Fibroblast of lung (primary cell): ENCODE results near the gene MAP4K4. TPM values are rescaled to one million over a fixed set of nuclear protein-coding genes. Genes with fewer than 3 reads are reported as not detected.

Experiments used
- DNase-seq, 2 donors: peaks; one replicate each; pipeline versions ENCODE4 v3.0.0 to v3.0.0-alpha.2; 2010; ENCODE audit warnings: low read depth in 2 of 2
- H2AFZ ChIP-seq: 2 replicates; pipeline ENCODE4 v1.5.1; 2012; ENCODE audit warnings: low read length, control low read depth, inconsistent platforms
- H3K27ac ChIP-seq: 2 replicates; pipeline ENCODE4 v1.5.1; 2011; ENCODE audit warnings: low read length, control low read depth; ENCODE audit not compliant: insufficient read depth
- H3K27me3 ChIP-seq: 2 replicates; pipeline ENCODE4 v1.5.1; 2011; ENCODE audit warnings: mild to moderate bottlenecking, low read length; ENCODE audit not compliant: control insufficient read depth, insufficient read depth
- H3K36me3 ChIP-seq: 2 replicates; pipeline ENCODE4 v1.5.1; 2011; ENCODE audit warnings: low read length; ENCODE audit not compliant: control insufficient read depth, insufficient read depth
- H3K4me1 ChIP-seq: 2 replicates; pipeline ENCODE4 v1.5.1; 2011; ENCODE audit warnings: low read length; ENCODE audit not compliant: control insufficient read depth, insufficient read depth; ENCODE audit errors: extremely low read depth
- H3K4me2 ChIP-seq: 2 replicates; pipeline ENCODE4 v1.5.1; 2011; ENCODE audit warnings: low read length, control low read depth; ENCODE audit not compliant: insufficient read depth; ENCODE audit errors: extremely low read depth
- H3K4me3 ChIP-seq, 4 experiments: fragments of 200-600 bp in 1 of 4; sonication (generic) in 1 of 4; replicated peaks in 1 of 4; 2 replicates each; pipeline ENCODE4 v1.5.1; 2011 to 2016; ENCODE audit warnings: low read length in 4 of 4, low read depth in 3 of 4, mild to moderate bottlenecking in 3 of 4, control low read depth in 2 of 4, inconsistent platforms in 1 of 4, mixed read lengths in 1 of 4; ENCODE audit not compliant: insufficient read depth in 1 of 4; ENCODE audit errors: control extremely low read depth in 1 of 4
- H3K79me2 ChIP-seq: 2 replicates; pipeline ENCODE4 v1.5.1; 2012; ENCODE audit warnings: mild to moderate bottlenecking, low read length, inconsistent platforms; ENCODE audit not compliant: control insufficient read depth, insufficient read depth
- H3K9ac ChIP-seq: 2 replicates; pipeline ENCODE4 v1.5.1; 2011; ENCODE audit warnings: mild to moderate bottlenecking, low read length, control low read depth; ENCODE audit not compliant: insufficient read depth
- H3K9me3 ChIP-seq: 2 replicates; pipeline ENCODE4 v1.5.1; 2012; ENCODE audit warnings: low read depth, low read length; ENCODE audit not compliant: control insufficient read depth, insufficient read depth
- H4K20me1 ChIP-seq: 2 replicates; pipeline ENCODE4 v1.5.1; 2011; ENCODE audit warnings: low read length; ENCODE audit not compliant: control insufficient read depth, insufficient read depth; ENCODE audit errors: extremely low read depth
- EZH2 ChIP-seq: IDR thresholded peaks from 2 replicates; pipeline ENCODE4 v1.5.1; 2012; ENCODE audit warnings: low read length, control low read depth, mild to moderate bottlenecking; ENCODE audit errors: missing control alignments
- polyA plus RNA-seq, 2 donors: library from polyadenylated mRNA; depleted of rRNA in 1 of 2; stranded (reverse) in 1 of 2; unstranded in 1 of 2; fragments of >200 nt; gene quantifications; 2 replicates each; pipeline ENCODE4 v1.2.1, GENCODE V29; 2011 to 2012; ENCODE audit warnings: missing spikeins in 1 of 2
- total RNA-seq: library from RNA; depleted of rRNA; stranded (reverse); fragments of >200 nt; gene quantifications from 2 replicates; pipeline ENCODE4 v1.2.1, GENCODE V29; 2014
- TF ChIP-seq, protein P1 (sequence below), 2 donors: IDR thresholded peaks in 1 of 2; conservative IDR thresholded peaks in 1 of 2; 1 replicate in 1 of 2; 2 replicates in 1 of 2; pipeline ENCODE4 v1.5.1; 2011 to 2012; ENCODE audit warnings: low read length in 2 of 2, control low read depth in 1 of 2, inconsistent platforms in 1 of 2, low read depth in 1 of 2, mild to moderate bottlenecking in 1 of 2

The MAP4K4 gene
- total and polyA plus RNA-seq, 2 donors (not counting 1 experiment from before 2014, with no cell fraction given): 113 to 164 TPM

DNA sequence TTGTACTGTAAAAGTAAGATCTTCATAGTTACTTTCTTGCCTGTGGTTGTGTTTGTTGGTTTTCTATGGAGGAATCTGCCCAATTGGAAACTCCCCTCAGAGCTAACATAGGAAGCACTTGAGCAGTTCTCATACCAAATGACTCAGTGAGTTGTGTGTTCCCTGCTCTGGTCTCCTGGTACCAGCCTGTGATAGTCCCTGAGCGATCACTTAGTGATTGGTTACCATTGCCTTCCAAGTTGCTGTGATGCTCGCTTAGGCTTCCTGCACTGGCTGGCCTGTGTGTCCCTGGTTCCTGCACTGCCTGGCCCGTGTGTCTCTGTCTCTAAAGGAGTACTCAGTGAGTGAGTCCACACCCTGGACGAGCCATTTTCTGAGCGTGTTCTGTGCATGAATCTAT lies 133.0 kb downstream of the MAP4K4 start:
- TF ChIP-seq, protein P1, sequence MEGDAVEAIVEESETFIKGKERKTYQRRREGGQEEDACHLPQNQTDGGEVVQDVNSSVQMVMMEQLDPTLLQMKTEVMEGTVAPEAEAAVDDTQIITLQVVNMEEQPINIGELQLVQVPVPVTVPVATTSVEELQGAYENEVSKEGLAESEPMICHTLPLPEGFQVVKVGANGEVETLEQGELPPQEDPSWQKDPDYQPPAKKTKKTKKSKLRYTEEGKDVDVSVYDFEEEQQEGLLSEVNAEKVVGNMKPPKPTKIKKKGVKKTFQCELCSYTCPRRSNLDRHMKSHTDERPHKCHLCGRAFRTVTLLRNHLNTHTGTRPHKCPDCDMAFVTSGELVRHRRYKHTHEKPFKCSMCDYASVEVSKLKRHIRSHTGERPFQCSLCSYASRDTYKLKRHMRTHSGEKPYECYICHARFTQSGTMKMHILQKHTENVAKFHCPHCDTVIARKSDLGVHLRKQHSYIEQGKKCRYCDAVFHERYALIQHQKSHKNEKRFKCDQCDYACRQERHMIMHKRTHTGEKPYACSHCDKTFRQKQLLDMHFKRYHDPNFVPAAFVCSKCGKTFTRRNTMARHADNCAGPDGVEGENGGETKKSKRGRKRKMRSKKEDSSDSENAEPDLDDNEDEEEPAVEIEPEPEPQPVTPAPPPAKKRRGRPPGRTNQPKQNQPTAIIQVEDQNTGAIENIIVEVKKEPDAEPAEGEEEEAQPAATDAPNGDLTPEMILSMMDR (conservative IDR thresholded peaks at IDR 0.05 in 1 of 2, IDR thresholded peaks at IDR 0.05 in 1 of 2; ENCODE audit: low read depth in 1 of 2, low read length in 2 of 2): no peak
- no peak for TF ChIP-seq EZH2
- H3K27ac ChIP-seq: peak overlapping the region; percentile 41
- DNase-seq: peak in 1 of 2 donors; percentile 87
- H3K9me3 ChIP-seq: no peaks in the 10 kb centered on the region
- no peak overlapping the region for H2AFZ ChIP-seq
- no peak overlapping the region for H3K4me3 ChIP-seq
- no peaks in the 10 kb centered on the region for H3K27me3 ChIP-seq
- no peak overlapping the region for H3K4me2 ChIP-seq
- peaks cover 11% of the 10 kb centered on the region for H3K36me3 ChIP-seq
- peaks cover 48% of the 10 kb centered on the region for H3K79me2 ChIP-seq
- H4K20me1 ChIP-seq: no peaks in the 10 kb centered on the region
- peaks cover 34% of the 10 kb centered on the region for H3K4me1 ChIP-seq
- no peak overlapping the region for H3K9ac ChIP-seq

- Histone ChIP-seq H4K20me1 (no peaks in the 10 kb centered on the region), H2AFZ (no peak overlapping the region), H3K4me2 (no peak overlapping the region), H3K27ac (no peak overlapping the region), H3K27me3 (no peaks in the 10 kb centered on the region), H3K9ac (no peak overlapping the region), H3K4me3 (no peak overlapping the region), H3K79me2 (peaks cover 46% of the 10 kb centered on the region), H3K9me3 (no peaks in the 10 kb centered on the region), H3K4me1 (peaks cover 32% of the 10 kb centered on the region), H3K36me3 (peaks cover 11% of the 10 kb centered on the region)
- DNase-seq: peak; percentile 70 to 79
- no peak for TF ChIP-seq EZH2
- TF ChIP-seq, protein P1 (conservative IDR thresholded peaks at IDR 0.05 in 1 of 2, IDR thresholded peaks at IDR 0.05 in 1 of 2; ENCODE audit: low read depth in 1 of 2, low read length in 2 of 2): peak; percentile 73 to 82
Observed at GRCh38 chr2:101831351-101831865, 133.9 kb downstream of the MAP4K4 start.

DNA sequence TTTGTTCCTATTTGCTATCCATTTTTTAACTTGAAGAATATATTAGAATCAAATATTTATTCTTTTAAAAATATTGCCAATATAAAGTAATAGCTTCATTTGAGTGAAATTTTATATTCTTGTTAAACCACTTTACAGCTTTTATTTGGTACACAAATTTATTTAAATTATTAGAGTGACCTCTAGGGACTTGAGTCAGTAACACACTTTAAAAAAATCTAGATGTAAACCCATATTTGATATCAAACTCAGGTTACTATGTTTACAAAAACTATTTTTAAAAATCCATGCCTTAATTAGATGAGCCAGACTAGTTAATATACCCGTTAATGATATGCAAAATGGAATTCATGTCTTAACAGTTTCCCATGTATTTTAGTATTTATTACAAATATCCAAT lies 134.6 kb downstream of the MAP4K4 start:
- Histone ChIP-seq H3K4me3 (no peak overlapping the region), H3K9me3 (no peaks in the 10 kb centered on the region), H4K20me1 (no peaks in the 10 kb centered on the region), H3K4me2 (no peak overlapping the region), H3K4me1 (peaks cover 25% of the 10 kb centered on the region), H3K27ac (no peak overlapping the region), H3K27me3 (no peaks in the 10 kb centered on the region), H3K79me2 (peaks cover 40% of the 10 kb centered on the region), H3K9ac (no peak overlapping the region), H2AFZ (no peak overlapping the region), H3K36me3 (peaks cover 11% of the 10 kb centered on the region)
- TF ChIP-seq EZH2: no peak
- TF ChIP-seq, protein P1 (conservative IDR thresholded peaks at IDR 0.05 in 1 of 2, IDR thresholded peaks at IDR 0.05 in 1 of 2; ENCODE audit: low read depth in 1 of 2, low read length in 2 of 2): peak in 1 of 2 donors; percentile 17
- DNase-seq: no peak
